Measurements from ENCODE around the gene SERGEF. TPM values are rescaled to one million over a fixed set of nuclear protein-coding genes. Genes with fewer than 3 reads are reported as not detected.
"Not testable (repeated sequence)": the region's sequence is repeated elsewhere in the genome, so short reads cannot be mapped to it uniquely, and the experiment has no call there.

Gene SERGEF
- polyA plus RNA-seq, 1 of the 3 experiments (the other 2 are of a cell fraction): 23.1 TPM

DNA sequence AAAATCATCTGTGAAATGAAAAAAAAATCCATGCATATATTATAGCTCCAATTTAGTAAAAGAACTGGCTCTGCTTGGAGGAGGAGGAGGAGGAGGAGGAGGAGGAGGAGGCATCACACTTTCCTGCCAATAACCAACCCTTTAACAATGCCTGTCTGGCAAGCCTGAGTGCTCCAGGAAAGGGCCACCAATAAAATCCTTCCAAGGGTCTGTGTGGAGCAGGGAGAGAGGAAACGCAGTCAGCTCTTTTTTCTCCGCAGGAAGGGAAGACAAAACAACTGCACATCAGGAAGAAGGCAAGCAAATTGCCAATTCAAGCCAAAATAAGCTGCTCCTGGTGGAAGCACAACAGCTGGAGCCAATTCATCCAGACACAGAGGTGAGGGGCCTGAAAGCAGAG, 139.3 kb downstream of the SERGEF start:
- TF ChIP-seq RAD21 (IDR thresholded peaks at IDR 0.05; ENCODE audit: low read length) (no peak), GATA2 (CRISPR knock-in tag; IDR thresholded peaks at IDR 0.05) (no peak), SIN3A (IDR thresholded peaks at IDR 0.05; ENCODE audit: borderline replicate concordance, low read depth, low read length) (no peak), MXI1 (IDR thresholded peaks at IDR 0.05; ENCODE audit: low read depth, low read length) (no peak), SMC3 (IDR thresholded peaks at IDR 0.05; ENCODE audit: low read depth, low read length) (no peak), RFX5 (IDR thresholded peaks at IDR 0.05; ENCODE audit: low read length) (no peak), FOXM1 (IDR thresholded peaks at IDR 0.05; ENCODE audit: low read depth) (no peak), FOXJ3 (CRISPR knock-in tag; IDR thresholded peaks at IDR 0.05) (no peak), JUND (IDR thresholded peaks at IDR 0.05) (no peak), NFIC (IDR thresholded peaks at IDR 0.05; ENCODE audit: borderline replicate concordance) (no peak), GABPA (IDR thresholded peaks at IDR 0.05; ENCODE audit: low read depth) (no peak), RCOR1 (IDR thresholded peaks at IDR 0.05; ENCODE audit: low read length) (no peak), POLR2AphosphoS5 (IDR thresholded peaks at IDR 0.05; ENCODE audit: low read depth, low read length) (no peak), RXRA (IDR thresholded peaks at IDR 0.05; ENCODE audit: borderline replicate concordance, low read depth) (no peak), ELF1 (IDR thresholded peaks at IDR 0.05) (no peak), TCF12 (IDR thresholded peaks at IDR 0.05) (no peak)
- TF ChIP-seq, protein P1, sequence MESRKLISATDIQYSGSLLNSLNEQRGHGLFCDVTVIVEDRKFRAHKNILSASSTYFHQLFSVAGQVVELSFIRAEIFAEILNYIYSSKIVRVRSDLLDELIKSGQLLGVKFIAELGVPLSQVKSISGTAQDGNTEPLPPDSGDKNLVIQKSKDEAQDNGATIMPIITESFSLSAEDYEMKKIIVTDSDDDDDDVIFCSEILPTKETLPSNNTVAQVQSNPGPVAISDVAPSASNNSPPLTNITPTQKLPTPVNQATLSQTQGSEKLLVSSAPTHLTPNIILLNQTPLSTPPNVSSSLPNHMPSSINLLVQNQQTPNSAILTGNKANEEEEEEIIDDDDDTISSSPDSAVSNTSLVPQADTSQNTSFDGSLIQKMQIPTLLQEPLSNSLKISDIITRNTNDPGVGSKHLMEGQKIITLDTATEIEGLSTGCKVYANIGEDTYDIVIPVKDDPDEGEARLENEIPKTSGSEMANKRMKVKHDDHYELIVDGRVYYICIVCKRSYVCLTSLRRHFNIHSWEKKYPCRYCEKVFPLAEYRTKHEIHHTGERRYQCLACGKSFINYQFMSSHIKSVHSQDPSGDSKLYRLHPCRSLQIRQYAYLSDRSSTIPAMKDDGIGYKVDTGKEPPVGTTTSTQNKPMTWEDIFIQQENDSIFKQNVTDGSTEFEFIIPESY (IDR thresholded peaks at IDR 0.05; ENCODE audit: borderline replicate concordance, low read depth): no peak
- TF ChIP-seq, protein P2, sequence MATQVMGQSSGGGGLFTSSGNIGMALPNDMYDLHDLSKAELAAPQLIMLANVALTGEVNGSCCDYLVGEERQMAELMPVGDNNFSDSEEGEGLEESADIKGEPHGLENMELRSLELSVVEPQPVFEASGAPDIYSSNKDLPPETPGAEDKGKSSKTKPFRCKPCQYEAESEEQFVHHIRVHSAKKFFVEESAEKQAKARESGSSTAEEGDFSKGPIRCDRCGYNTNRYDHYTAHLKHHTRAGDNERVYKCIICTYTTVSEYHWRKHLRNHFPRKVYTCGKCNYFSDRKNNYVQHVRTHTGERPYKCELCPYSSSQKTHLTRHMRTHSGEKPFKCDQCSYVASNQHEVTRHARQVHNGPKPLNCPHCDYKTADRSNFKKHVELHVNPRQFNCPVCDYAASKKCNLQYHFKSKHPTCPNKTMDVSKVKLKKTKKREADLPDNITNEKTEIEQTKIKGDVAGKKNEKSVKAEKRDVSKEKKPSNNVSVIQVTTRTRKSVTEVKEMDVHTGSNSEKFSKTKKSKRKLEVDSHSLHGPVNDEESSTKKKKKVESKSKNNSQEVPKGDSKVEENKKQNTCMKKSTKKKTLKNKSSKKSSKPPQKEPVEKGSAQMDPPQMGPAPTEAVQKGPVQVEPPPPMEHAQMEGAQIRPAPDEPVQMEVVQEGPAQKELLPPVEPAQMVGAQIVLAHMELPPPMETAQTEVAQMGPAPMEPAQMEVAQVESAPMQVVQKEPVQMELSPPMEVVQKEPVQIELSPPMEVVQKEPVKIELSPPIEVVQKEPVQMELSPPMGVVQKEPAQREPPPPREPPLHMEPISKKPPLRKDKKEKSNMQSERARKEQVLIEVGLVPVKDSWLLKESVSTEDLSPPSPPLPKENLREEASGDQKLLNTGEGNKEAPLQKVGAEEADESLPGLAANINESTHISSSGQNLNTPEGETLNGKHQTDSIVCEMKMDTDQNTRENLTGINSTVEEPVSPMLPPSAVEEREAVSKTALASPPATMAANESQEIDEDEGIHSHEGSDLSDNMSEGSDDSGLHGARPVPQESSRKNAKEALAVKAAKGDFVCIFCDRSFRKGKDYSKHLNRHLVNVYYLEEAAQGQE (IDR thresholded peaks at IDR 0.05; ENCODE audit: low read depth, low read length): no peak
- TF ChIP-seq, protein P3, sequence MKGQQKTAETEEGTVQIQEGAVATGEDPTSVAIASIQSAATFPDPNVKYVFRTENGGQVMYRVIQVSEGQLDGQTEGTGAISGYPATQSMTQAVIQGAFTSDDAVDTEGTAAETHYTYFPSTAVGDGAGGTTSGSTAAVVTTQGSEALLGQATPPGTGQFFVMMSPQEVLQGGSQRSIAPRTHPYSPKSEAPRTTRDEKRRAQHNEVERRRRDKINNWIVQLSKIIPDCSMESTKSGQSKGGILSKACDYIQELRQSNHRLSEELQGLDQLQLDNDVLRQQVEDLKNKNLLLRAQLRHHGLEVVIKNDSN (IDR thresholded peaks at IDR 0.05; ENCODE audit: borderline replicate concordance, low read depth): no peak
- H3K79me2 ChIP-seq (ENCODE audit: insufficient read depth): no peaks in the 10 kb centered on the region
- WGBS (ENCODE audit: low lambda C conversion rate): 86% methylated on average over 2 of the region's 2 CpGs
- H3K9ac ChIP-seq: no peak overlapping the region
- H2AFZ ChIP-seq (ENCODE audit: low read depth): no peak overlapping the region
- H3K27ac ChIP-seq (ENCODE audit: low read depth in 2 of 2, low read length in 1 of 2): no peak overlapping the region
- no peaks in the 10 kb centered on the region for H3F3A ChIP-seq (replicated peaks; ENCODE audit: insufficient read depth)
- CTCF ChIA-PET: interaction anchor here (1.0 to 1.3 kb wide), 3 partner anchors 32 to 143 kb away, joined by 3 to 4 read pairs (median 3); no protein-coding TSS in a partner anchor
- POLR2A ChIA-PET: no interaction called here
- no peaks in the 10 kb centered on the region for H3K9me2 ChIP-seq
- peaks cover under 1 to 3% of the 10 kb centered on the region in 2 experiments for H3K36me3 ChIP-seq (replicated peaks in 1 of 2; ENCODE audit: control insufficient read depth in 1 of 2, insufficient read depth in 2 of 2, low read length in 1 of 2)
- DNase-seq: no peak
- no peaks in the 10 kb centered on the region for H3K4me1 ChIP-seq (ENCODE audit: control insufficient read depth in 1 of 2, insufficient read depth in 2 of 2, low read depth in 1 of 2, low read length in 1 of 2)
- H4K20me1 ChIP-seq (ENCODE audit: insufficient read depth): no peaks in the 10 kb centered on the region
- H3K4me3 ChIP-seq (ENCODE audit: low read depth in 2 of 2, low read length in 1 of 2): no peak overlapping the region
- H3K9me3 ChIP-seq: no peaks in the 10 kb centered on the region
- H3K4me2 ChIP-seq: no peak overlapping the region
- no peaks in the 10 kb centered on the region for H3K27me3 ChIP-seq (ENCODE audit: insufficient read depth)

DNA sequence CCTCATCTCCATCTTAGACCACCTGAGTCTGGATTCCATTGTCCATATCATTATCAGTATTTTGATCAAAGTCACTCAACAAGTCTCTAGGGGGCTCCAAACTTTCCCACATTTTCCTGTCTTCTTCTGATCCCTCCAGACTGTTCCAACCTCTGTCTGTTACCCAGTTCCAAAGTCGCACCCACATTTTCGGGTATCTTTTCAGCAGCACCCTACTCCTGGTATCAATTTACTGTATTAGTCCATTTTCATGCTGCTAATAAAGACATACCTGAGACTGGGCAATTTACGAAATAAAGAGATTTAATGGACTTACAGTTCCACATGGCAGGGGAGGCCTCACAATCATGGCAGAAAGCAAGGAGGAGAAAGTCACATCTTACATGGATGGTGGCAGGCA, 144.4 kb downstream of the SERGEF start:
- CTCF ChIA-PET; H3F3A ChIP-seq (replicated peaks; ENCODE audit: insufficient read depth); H3K9me3 ChIP-seq; H3K27me3 ChIP-seq (ENCODE audit: insufficient read depth); H3K9me2 ChIP-seq; H3K79me2 ChIP-seq (ENCODE audit: insufficient read depth); H2AFZ ChIP-seq (ENCODE audit: low read depth); H3K4me3 ChIP-seq (ENCODE audit: low read depth in 2 of 2, low read length in 1 of 2); H4K20me1 ChIP-seq (ENCODE audit: insufficient read depth); DNase-seq; H3K36me3 ChIP-seq (replicated peaks in 1 of 2; ENCODE audit: control insufficient read depth in 1 of 2, insufficient read depth in 2 of 2, low read length in 1 of 2); H3K4me1 ChIP-seq (ENCODE audit: control insufficient read depth in 1 of 2, insufficient read depth in 2 of 2, low read depth in 1 of 2, low read length in 1 of 2); H3K9ac ChIP-seq; H3K4me2 ChIP-seq; H3K27ac ChIP-seq (ENCODE audit: low read depth in 2 of 2, low read length in 1 of 2); POLR2A ChIA-PET: not testable (repeated sequence)
- WGBS (ENCODE audit: low lambda C conversion rate): 91% methylated on average over 3 of the region's 3 CpGs

All from SK-N-SH (cell line).